HEK293 (cell line): ENCODE measurements around the gene HIRIP3.

Source experiments
- CTCF ChIA-PET: fragments of 350-600 bp; formaldehyde crosslinking; extraction: SDS; loops from one replicate; lab custom pipeline; 2021; ENCODE audit warnings: antibody characterized with exemption; lab: Yijun Ruan, JAX
- POLR2A ChIA-PET: fragments of 300-600 bp; formaldehyde crosslinking; extraction: SDS; loops from one replicate; lab custom pipeline; 2020; ENCODE audit warnings: antibody characterized with exemption, inconsistent platforms; lab: Yijun Ruan, JAX
- H3K27ac ChIP-seq: fragments of 200-500 bp; sonication (Bioruptor generic); 2 replicates; pipeline ENCODE4 v1.5.1; 2014; ENCODE audit warnings: low read depth, low read length, control low read depth, inconsistent platforms; ENCODE audit errors: extremely low read depth
- H3K36me3 ChIP-seq, 2 experiments: fragments of 200-500 bp in 1 of 2; sonication (Bioruptor generic) in 1 of 2; 1 replicate in 1 of 2; 2 replicates in 1 of 2; pipeline ENCODE4 v1.5.1; 2014 to 2017; ENCODE audit warnings: inconsistent platforms in 2 of 2, low read length in 2 of 2; ENCODE audit not compliant: control insufficient read depth in 2 of 2, insufficient read depth in 1 of 2
- H3K4me1 ChIP-seq: fragments of 200-500 bp; sonication (Bioruptor generic); 2 replicates; pipeline ENCODE4 v1.5.1; 2014; ENCODE audit warnings: mild to moderate bottlenecking, low read length, inconsistent platforms; ENCODE audit not compliant: control insufficient read depth, insufficient read depth
- H3K4me3 ChIP-seq: 2 replicates; pipeline ENCODE4 v1.5.1; 2011; ENCODE audit warnings: low read depth, mild to moderate bottlenecking, control low read depth, low read length, moderate library complexity
- H3K9me3 ChIP-seq: fragments of 200-500 bp; sonication (Bioruptor generic); 2 replicates; pipeline ENCODE4 v1.5.1; 2014; ENCODE audit warnings: low read depth, low read length, inconsistent platforms; ENCODE audit not compliant: control insufficient read depth, insufficient read depth
- GFI1B ChIP-seq: fragments of 450-650 bp; formaldehyde crosslinking; IDR thresholded peaks from 2 replicates; pipeline ENCODE4 v1.5.1; 2016; ENCODE audit warnings: missing biosample characterization, missing genetic modification characterization
- KLF1 ChIP-seq: fragments of 450-650 bp; formaldehyde crosslinking; IDR thresholded peaks from 2 replicates; pipeline ENCODE4 v1.5.1; 2016; ENCODE audit warnings: missing biosample characterization, missing genetic modification characterization
- PRDM10 ChIP-seq: fragments of 450-650 bp; formaldehyde crosslinking; IDR thresholded peaks from 2 replicates; pipeline ENCODE4 v1.5.1; 2016; ENCODE audit warnings: missing biosample characterization, missing genetic modification characterization
- PRDM2 ChIP-seq: fragments of 450-650 bp; formaldehyde crosslinking; IDR thresholded peaks from 2 replicates; pipeline ENCODE4 v1.5.1; 2016; ENCODE audit warnings: missing biosample characterization, missing genetic modification characterization, borderline replicate concordance
- ZBTB17 ChIP-seq: fragments of 450-650 bp; formaldehyde crosslinking; IDR thresholded peaks from 2 replicates; pipeline ENCODE4 v1.5.1; 2016; ENCODE audit warnings: missing biosample characterization, missing genetic modification characterization
- ZNF138 ChIP-seq: fragments of 450-650 bp; formaldehyde crosslinking; IDR thresholded peaks from 2 replicates; pipeline ENCODE4 v1.5.1; 2016; ENCODE audit warnings: missing biosample characterization, missing genetic modification characterization, borderline replicate concordance
- ZNF140 ChIP-seq: fragments of 450-650 bp; formaldehyde crosslinking; IDR thresholded peaks from 2 replicates; pipeline ENCODE4 v1.5.1; 2016; ENCODE audit warnings: missing biosample characterization, missing genetic modification characterization
- ZNF146 ChIP-seq: fragments of 450-650 bp; formaldehyde crosslinking; IDR thresholded peaks from 2 replicates; pipeline ENCODE4 v1.5.1; 2016; ENCODE audit warnings: missing biosample characterization, missing genetic modification characterization
- ZNF391 ChIP-seq: fragments of 450-650 bp; formaldehyde crosslinking; IDR thresholded peaks from 2 replicates; pipeline ENCODE4 v1.5.1; 2016; ENCODE audit warnings: low read depth, missing biosample characterization, missing genetic modification characterization, borderline replicate concordance
- ZNF426 ChIP-seq: fragments of 450-650 bp; formaldehyde crosslinking; IDR thresholded peaks from 2 replicates; pipeline ENCODE4 v1.5.1; 2017; ENCODE audit warnings: missing biosample characterization, missing genetic modification characterization, mild to moderate bottlenecking, inconsistent platforms, moderate library complexity
- ZNF513 ChIP-seq: fragments of 450-650 bp; IDR thresholded peaks from 2 replicates; pipeline ENCODE4 v1.5.1; 2018; ENCODE audit warnings: missing biosample characterization, missing genetic modification characterization
- ZNF521 ChIP-seq: fragments of 450-650 bp; formaldehyde crosslinking; IDR thresholded peaks from 2 replicates; pipeline ENCODE4 v1.5.1; 2017; ENCODE audit warnings: missing biosample characterization, mild to moderate bottlenecking, missing genetic modification characterization
- ZNF596 ChIP-seq: fragments of 450-650 bp; IDR thresholded peaks from 2 replicates; pipeline ENCODE4 v1.5.0; 2018; ENCODE audit warnings: missing biosample characterization, mild to moderate bottlenecking, missing genetic modification characterization, moderate library complexity
- ZNF600 ChIP-seq: fragments of 450-650 bp; formaldehyde crosslinking; IDR thresholded peaks from 2 replicates; pipeline ENCODE4 v1.5.1; 2016; ENCODE audit warnings: missing biosample characterization, missing genetic modification characterization
- ZNF623 ChIP-seq: fragments of 450-650 bp; formaldehyde crosslinking; IDR thresholded peaks from 2 replicates; pipeline ENCODE4 v1.5.1; 2016; ENCODE audit warnings: missing biosample characterization, missing genetic modification characterization
- ZNF747 ChIP-seq: fragments of 450-650 bp; formaldehyde crosslinking; IDR thresholded peaks from 2 replicates; pipeline ENCODE4 v1.5.1; 2016; ENCODE audit warnings: missing biosample characterization, missing genetic modification characterization

HIRIP3 gene

GRCh38 chr16:29990034-29990433 lies 5.4 kb downstream of the HIRIP3 start:
- ChIA-PET CTCF (interaction anchor here (0.5 kb wide), 1 partner anchor 49 kb away, joined by 3 read pairs; no protein-coding TSS in a partner anchor), POLR2A (interaction anchor here (1.2 to 1.9 kb wide), 2 partner anchors 16 to 28 kb away, joined by 4 to 7 read pairs; partner anchors contain the start of genes TAOK2 and TMEM219)

GRCh38 chr16:29989111-29989858 lies 6.1 kb downstream of the HIRIP3 start:
- Histone ChIP-seq H3K36me3 (peaks cover 25 to 100% of the 10 kb centered on the region in 2 experiments), H3K27ac (peak overlapping the region; percentile 19; the same call in 1 of the 2 replicates), H3K9me3 (no peaks in the 10 kb centered on the region)
- CTCF ChIA-PET, result interaction anchor here (0.5 to 1.8 kb wide), 7 partner anchors 13 to 420 kb away, joined by 3 to 6 read pairs (median 3); no protein-coding TSS in a partner anchor
- TF ChIP-seq ZNF513 (tag by site-specific recombination), result peak; percentile 90
- TF ChIP-seq ZNF600 (tag by site-specific recombination), result peak; percentile 91
- TF ChIP-seq ZNF521 (tag by site-specific recombination), result no peak
- TF ChIP-seq ZBTB17 (tag by site-specific recombination), result peak; percentile 87
- TF ChIP-seq, all 188 proteins: peak for 3
- POLR2A ChIA-PET, result interaction anchor here (1.0 to 2.9 kb wide), 4 partner anchors 11 to 64 kb away, joined by 3 to 7 read pairs (median 4); partner anchors contain the start of genes KCTD13 and TMEM219
- no peak overlapping the region for H3K4me3 ChIP-seq
- H3K4me1 ChIP-seq, result no peaks in the 10 kb centered on the region

More at GRCh38 chr16:29990034-29990433, 5.4 kb downstream of the HIRIP3 start:
- H3K9me3 ChIP-seq, result no peaks in the 10 kb centered on the region
- no peak for TF ChIP-seq ZNF140
- peak; percentile 90 for TF ChIP-seq KLF1 (tag by site-specific recombination)
- TF ChIP-seq PRDM10 (tag by site-specific recombination), result 0 out of 2 replicates have a peak, but pooled peaks have one; percentile 13
- H3K4me1 ChIP-seq, result no peaks in the 10 kb centered on the region; the same call in 1 of the 2 replicates
- H3K27ac ChIP-seq, result 0 out of 2 replicates have a peak overlapping the region, but pooled peaks have one; percentile 19
- H3K4me3 ChIP-seq, result no peak overlapping the region
- H3K36me3 ChIP-seq, result peaks cover 23 to 97% of the 10 kb centered on the region in 2 experiments

- no peak overlapping the region for H3K27ac ChIP-seq
- peaks cover 32 to 100% of the 10 kb centered on the region in 2 experiments for H3K36me3 ChIP-seq
- CTCF ChIA-PET, result interaction anchor here (0.6 to 1.8 kb wide), 5 partner anchors 17 to 421 kb away, joined by 3 to 6 read pairs (median 3); no protein-coding TSS in a partner anchor
- TF ChIP-seq GFI1B (tag by site-specific recombination), result no peak
- TF ChIP-seq ZNF146 (tag by site-specific recombination), result no peak
- TF ChIP-seq ZNF426 (tag by site-specific recombination), result no peak
- TF ChIP-seq ZNF391 (tag by site-specific recombination), result no peak
- TF ChIP-seq ZNF596, result no peak
- TF ChIP-seq ZNF623 (tag by site-specific recombination), result no peak
- TF ChIP-seq ZNF140, result no peak
- no peak for TF ChIP-seq ZNF747 (tag by site-specific recombination)
- no peak for TF ChIP-seq ZNF138
- TF ChIP-seq PRDM2 (tag by site-specific recombination), result no peak
These were observed 6.9 kb downstream of the HIRIP3 start for GRCh38 chr16:29988346-29989075.

More at GRCh38 chr16:29988346-29989075, 6.9 kb downstream of the HIRIP3 start:
- H3K4me1 ChIP-seq, result no peaks in the 10 kb centered on the region
- POLR2A ChIA-PET, result interaction anchor here (1.0 to 2.9 kb wide), 3 partner anchors 10 to 63 kb away, joined by 3 to 7 read pairs (median 3); partner anchors contain the start of gene KCTD13
- no peaks in the 10 kb centered on the region for H3K9me3 ChIP-seq
- H3K4me3 ChIP-seq, result no peak overlapping the region
